SK-N-SH (cell line): Measurements from ENCODE around the gene CPSF3. TPM values are rescaled to one million over a fixed set of nuclear protein-coding genes. Genes with fewer than 3 reads are reported as not detected.
"Not testable (repeated sequence)": the region's sequence is repeated elsewhere in the genome, so short reads cannot be mapped to it uniquely, and the experiment has no call there.

Experiments used
- CTCF ChIA-PET: fragments of 300-600, 350-600 bp; formaldehyde crosslinking; extraction: SDS; loops from one replicate; lab custom pipeline; 2021; lab: Yijun Ruan, JAX
- POLR2A ChIA-PET: fragments of 350-600 bp; sonication (Branson Sonifier 250); formaldehyde crosslinking; extraction: SDS; loops from one replicate; lab custom pipeline; 2020; ENCODE audit warnings: antibody characterized with exemption, inconsistent platforms; lab: Yijun Ruan, JAX
- DNase-seq: peaks from one replicate; pipeline ENCODE4 v3.0.0; 2012
- H2AFZ ChIP-seq: fragments of 200-600 bp; sonication (generic); 2 replicates; pipeline ENCODE4 v1.8.1; 2016; ENCODE audit warnings: antibody characterized with exemption, mild to moderate bottlenecking, low read depth
- H3F3A ChIP-seq: fragments of 200-600 bp; sonication (generic); replicated peaks from 2 replicates; pipeline ENCODE3; 2016; ENCODE audit warnings: antibody characterized with exemption, mild to moderate bottlenecking; ENCODE audit not compliant: insufficient read depth
- H3K27ac ChIP-seq, 2 experiments: fragments of 200-500 bp in 1 of 2; fragments of 200-600 bp in 1 of 2; sonication (Bioruptor generic) in 1 of 2; sonication (generic), shearing (Covaris generic) in 1 of 2; 2 replicates each; pipeline versions ENCODE4 v1.5.1 to v1.6.1; 2014 to 2016; ENCODE audit warnings: low read depth in 2 of 2, inconsistent platforms in 1 of 2, low read length in 1 of 2, mild to moderate bottlenecking in 1 of 2, mixed read lengths in 1 of 2
- H3K27me3 ChIP-seq: fragments of 200-600 bp; sonication (generic), shearing (Covaris generic); 2 replicates; pipeline ENCODE4 v1.6.1; 2016; ENCODE audit warnings: mixed run types; ENCODE audit not compliant: insufficient read depth
- H3K36me3 ChIP-seq, 2 experiments: fragments of 200-500 bp in 1 of 2; fragments of 200-600 bp in 1 of 2; sonication (Bioruptor generic) in 1 of 2; sonication (generic) in 1 of 2; replicated peaks in 1 of 2; 2 replicates each; pipeline versions ENCODE3 to v1.5.1; 2014 to 2016; ENCODE audit warnings: low read length in 1 of 2, mild to moderate bottlenecking in 1 of 2; ENCODE audit not compliant: insufficient read depth in 2 of 2, control insufficient read depth in 1 of 2
- H3K4me1 ChIP-seq, 2 experiments: fragments of 200-500 bp in 1 of 2; fragments of 200-600 bp in 1 of 2; sonication (Bioruptor generic) in 1 of 2; sonication (generic), shearing (Covaris generic) in 1 of 2; 2 replicates each; pipeline versions ENCODE4 v1.5.1 to v1.6.1; 2014 to 2016; ENCODE audit warnings: low read depth in 1 of 2, low read length in 1 of 2, mixed run types in 1 of 2; ENCODE audit not compliant: insufficient read depth in 2 of 2, control insufficient read depth in 1 of 2
- H3K4me2 ChIP-seq: fragments of 200-600 bp; sonication (generic), shearing (Covaris generic); 2 replicates; pipeline ENCODE4 v1.6.1; 2017; ENCODE audit warnings: mixed run types
- H3K4me3 ChIP-seq, 2 experiments: fragments of 200-500 bp in 1 of 2; fragments of 200-600 bp in 1 of 2; sonication (Bioruptor generic) in 1 of 2; sonication (generic), shearing (Covaris generic) in 1 of 2; 2 replicates each; pipeline versions ENCODE4 v1.5.1 to v1.8.1; 2014 to 2016; ENCODE audit warnings: low read depth in 2 of 2, inconsistent platforms in 1 of 2, low read length in 1 of 2, mild to moderate bottlenecking in 1 of 2, mixed read lengths in 1 of 2, moderate library complexity in 1 of 2
- H3K79me2 ChIP-seq: fragments of 200-600 bp; sonication (generic); 2 replicates; pipeline ENCODE4 v1.8.1; 2017; ENCODE audit warnings: mild to moderate bottlenecking; ENCODE audit not compliant: insufficient read depth
- H3K9ac ChIP-seq: fragments of 200-600 bp; sonication (generic); 2 replicates; pipeline ENCODE4 v1.6.1; 2017; ENCODE audit warnings: mixed run types
- H3K9me2 ChIP-seq: fragments of 200-600 bp; sonication (generic); 2 replicates; pipeline ENCODE4 v1.6.1; 2017; ENCODE audit warnings: mixed run types
- H3K9me3 ChIP-seq: fragments of 200-600 bp; sonication (generic); 2 replicates; pipeline ENCODE4 v1.6.1; 2017; ENCODE audit warnings: mixed run types, mild to moderate bottlenecking, moderate library complexity
- H4K20me1 ChIP-seq: fragments of 200-600 bp; sonication (generic); 2 replicates; pipeline ENCODE4 v1.6.1; 2017; ENCODE audit warnings: mild to moderate bottlenecking, mixed run types; ENCODE audit not compliant: insufficient read depth
- CTCF ChIP-seq: fragments of 200-600 bp; sonication (generic); IDR thresholded peaks from 2 replicates; pipeline ENCODE4 v1.6.1; 2017; ENCODE audit warnings: antibody characterized with exemption, mild to moderate bottlenecking, moderate library complexity
- IRF3 ChIP-seq: fragments of 150-350 bp; IDR thresholded peaks from 2 replicates; pipeline ENCODE4 v1.6.1; 2016; ENCODE audit warnings: mild to moderate bottlenecking, low read depth, low read length
- JUND ChIP-seq: IDR thresholded peaks from 2 replicates; pipeline ENCODE4 v1.4.0; 2012
- MAX ChIP-seq: IDR thresholded peaks from 2 replicates; pipeline ENCODE4 v1.4.0; 2012; ENCODE audit warnings: low read depth
- MXI1 ChIP-seq: IDR thresholded peaks from 2 replicates; pipeline ENCODE4 v1.6.1; 2012; ENCODE audit warnings: mild to moderate bottlenecking, low read depth, low read length, improper control_type of control experiment
- PBX3 ChIP-seq: IDR thresholded peaks from 2 replicates; pipeline ENCODE4; 2012
- POLR2AphosphoS5 ChIP-seq: IDR thresholded peaks from 2 replicates; pipeline ENCODE4 v1.6.1; 2012; ENCODE audit warnings: low read depth, low read length
- RAD21 ChIP-seq: IDR thresholded peaks from 2 replicates; pipeline ENCODE4 v1.6.1; 2012; ENCODE audit warnings: mild to moderate bottlenecking, low read length
- RFX5 ChIP-seq: IDR thresholded peaks from 2 replicates; pipeline ENCODE4 v1.6.1; 2012; ENCODE audit warnings: mild to moderate bottlenecking, improper control_type of control experiment, low read length
- SMC3 ChIP-seq: IDR thresholded peaks from 2 replicates; pipeline ENCODE4 v1.6.1; 2012; ENCODE audit warnings: low read depth, low read length, improper control_type of control experiment
- TCF12 ChIP-seq: IDR thresholded peaks from 2 replicates; pipeline ENCODE4 v1.4.0; 2012
- USF2 ChIP-seq: fragments of 150-350 bp; IDR thresholded peaks from 2 replicates; pipeline ENCODE4 v1.6.1; 2017; ENCODE audit warnings: antibody characterized with exemption, low read length, low read depth, borderline replicate concordance
- YY1 ChIP-seq: IDR thresholded peaks from 2 replicates; pipeline ENCODE4 v1.4.0; 2012; ENCODE audit warnings: low read depth, mild to moderate bottlenecking
- WGBS: methylation state at CpG from one replicate; pipeline ENCODE4 v1.1.6; 2017; ENCODE audit warnings: low lambda C conversion rate; 5-methylcytosine and 5-hydroxymethylcytosine counted together
- polyA plus RNA-seq, 3 experiments: library from polyadenylated mRNA; depleted of rRNA; stranded (reverse); fragments of >200 nt; gene quantifications; 2 replicates each; pipeline ENCODE4 v1.2.3, GENCODE V29; 2012

The CPSF3 gene
- polyA plus RNA-seq, 1 of the 3 experiments (the other 2 are of a cell fraction), result 34.2 TPM

- TF ChIP-seq MXI1 (no peak), PBX3 (no peak), MAX (no peak), RAD21 (no peak), POLR2AphosphoS5 (no peak)
These were observed 26.3 kb upstream of the CPSF3 start (continued) for GRCh38 chr2:9397201-9397600.

- H3K4me2 ChIP-seq, H3K79me2 ChIP-seq, H3K27me3 ChIP-seq, H3K9ac ChIP-seq, H4K20me1 ChIP-seq, H3K4me1 ChIP-seq, DNase-seq, H3K9me3 ChIP-seq, H3K9me2 ChIP-seq, H3K27ac ChIP-seq, H2AFZ ChIP-seq, H3K4me3 ChIP-seq, POLR2A ChIA-PET: not testable (repeated sequence)
- 95% methylated on average over 11 of the region's 11 CpGs for WGBS
- Histone ChIP-seq H3K36me3 (peaks cover 56 to 59% of the 10 kb centered on the region in 2 experiments), H3F3A (peaks cover 11% of the 10 kb centered on the region)
- CTCF ChIA-PET, result interaction anchor here (1.1 kb wide), 1 partner anchor 257 kb away, joined by 4 read pairs; no protein-coding TSS in a partner anchor
These were observed 25.2 kb upstream of the CPSF3 start for GRCh38 chr2:9398251-9398650.

GRCh38 chr2:9398881-9399780 lies 24.3 kb upstream of the CPSF3 start:
- Histone ChIP-seq H3K4me1 (peaks cover 0 to 2% of the 10 kb centered on the region in 2 experiments; a peak in 2 of 4 replicates), H3K27me3 (no peaks in the 10 kb centered on the region), H4K20me1 (peaks cover 6% of the 10 kb centered on the region), H3K4me3 (no peak overlapping the region), H3K4me2 (no peak overlapping the region), H3K9ac (no peak overlapping the region), H3K9me2 (no peaks in the 10 kb centered on the region), H3K36me3 (peaks cover 58 to 59% of the 10 kb centered on the region in 2 experiments), H2AFZ (no peak overlapping the region), H3F3A (peaks cover 20% of the 10 kb centered on the region), H3K9me3 (no peaks in the 10 kb centered on the region), H3K27ac (no peak overlapping the region; a peak in 1 of 4 replicates), H3K79me2 (no peaks in the 10 kb centered on the region)
- DNase-seq, result no peak
- ChIA-PET POLR2A (no interaction called here), CTCF (no interaction called here)
- WGBS, result 92% methylated on average over 20 of the region's 20 CpGs
- TF ChIP-seq RFX5 (no peak), YY1 (no peak), IRF3 (no peak), JUND (no peak), TCF12 (no peak), USF2 (no peak), PBX3 (no peak), CTCF (no peak), SMC3 (no peak)
